H1 (cell line): Measurements from ENCODE around the gene NOTCH2. TPM values are rescaled to one million over a fixed set of nuclear protein-coding genes. Genes with fewer than 3 reads are reported as not detected.

ENCODE experiments used
- EGR1 ChIP-seq: IDR thresholded peaks from 2 replicates; pipeline ENCODE4 v1.6.1; 2011; ENCODE audit warnings: low read depth, low read length, borderline replicate concordance
- polyA plus RNA-seq, 7 experiments: library from polyadenylated mRNA; depleted of rRNA in 3 of 7; stranded (reverse) in 5 of 7; unstranded in 2 of 7; fragments of >200 nt in 5 of 7; fragments of 200-250 nt in 2 of 7; gene quantifications; 1 replicate in 5 of 7; 2 replicates in 1 of 7; 4 replicates in 1 of 7; pipeline versions ENCODE4 v1.2.1 to v1.2.3, GENCODE V29; 2011 to 2013; ENCODE audit warnings: missing spikeins in 2 of 7, mixed read lengths in 2 of 7
- total RNA-seq: library from RNA; stranded (reverse); fragmentation: NEBNext Ultra II Directional; extraction: Animal tissue kit (Norgen Biotek cat#: 25700); gene quantifications from 2 replicates; pipeline ENCODE4 v1.2.1, GENCODE V29; 2021

NOTCH2 gene
- total and polyA plus RNA-seq, 2 of the 8 experiments (the other 6 are each of a cell fraction or from before 2014, with no cell fraction given): 17.7 to 63.0 TPM

DNA sequence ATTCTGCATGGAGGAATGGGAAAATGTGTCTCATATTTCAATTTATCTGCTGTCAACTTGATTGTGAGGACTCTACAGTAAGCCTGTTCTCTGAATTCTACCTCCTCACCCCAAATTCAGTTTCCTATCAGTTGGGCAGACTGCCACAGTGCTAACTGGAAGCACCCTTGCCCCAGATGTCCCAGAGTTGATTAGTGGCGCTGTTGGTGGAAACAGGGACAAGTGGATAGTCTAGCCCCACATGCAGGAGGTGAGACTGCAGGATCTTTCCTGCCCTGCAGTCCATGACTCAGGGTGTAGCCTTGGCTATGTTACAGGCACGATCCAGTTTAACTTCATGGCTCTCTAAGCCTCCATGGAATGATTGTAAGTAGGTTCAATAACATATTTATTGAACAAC lies 195.3 kb downstream of the NOTCH2 start (continued):
- TF ChIP-seq EGR1: no peak
